Measurements from ENCODE around the gene RDH13. TPM values are rescaled to one million over a fixed set of nuclear protein-coding genes. Genes with fewer than 3 reads are reported as not detected.

RDH13 gene
- total RNA-seq, 4 donors from 2014 or later, result 6.3 to 25.7 (median 12.7) TPM

DNA sequence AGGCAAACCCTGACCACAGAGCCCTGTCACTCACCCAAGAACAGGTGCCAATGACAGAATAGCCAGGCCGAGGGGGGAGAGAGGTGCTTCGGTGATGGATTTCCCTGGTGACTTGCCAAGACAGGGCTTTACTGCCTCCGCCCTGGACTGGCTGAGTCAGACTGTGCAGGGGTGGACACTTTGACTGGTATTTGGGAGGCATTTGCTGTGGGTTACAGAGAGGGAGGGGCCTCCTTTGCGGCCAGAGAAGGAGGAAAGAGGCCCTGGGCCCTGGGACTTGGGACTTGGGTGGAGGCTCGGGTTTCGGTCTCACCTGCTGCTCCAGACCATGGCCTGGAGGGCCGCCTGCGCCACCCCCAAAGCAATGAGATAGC, 8.2 kb upstream of the RDH13 start:
- Histone ChIP-seq H3K9me3 (peaks cover 0 to 14% (median 0%) of the 10 kb centered on the region in 4 donors), H3K4me1 (peaks cover 0 to 9% (median 0%) of the 10 kb centered on the region in 4 donors), H3K36me3 (no peaks in the 10 kb centered on the region), H3K27ac (no peak overlapping the region), H3K4me3 (no peak overlapping the region), H3K27me3 (peaks cover 0 to 87% of the 10 kb centered on the region in 2 donors)
- WGBS, 2 donors, result 48 to 55% methylated on average over 5 of the region's 8 CpGs
- TF ChIP-seq EP300 (IDR thresholded peaks at IDR 0.05) (no peak), POLR2A (IDR thresholded peaks at IDR 0.05) (no peak)
- TF ChIP-seq, protein P1, sequence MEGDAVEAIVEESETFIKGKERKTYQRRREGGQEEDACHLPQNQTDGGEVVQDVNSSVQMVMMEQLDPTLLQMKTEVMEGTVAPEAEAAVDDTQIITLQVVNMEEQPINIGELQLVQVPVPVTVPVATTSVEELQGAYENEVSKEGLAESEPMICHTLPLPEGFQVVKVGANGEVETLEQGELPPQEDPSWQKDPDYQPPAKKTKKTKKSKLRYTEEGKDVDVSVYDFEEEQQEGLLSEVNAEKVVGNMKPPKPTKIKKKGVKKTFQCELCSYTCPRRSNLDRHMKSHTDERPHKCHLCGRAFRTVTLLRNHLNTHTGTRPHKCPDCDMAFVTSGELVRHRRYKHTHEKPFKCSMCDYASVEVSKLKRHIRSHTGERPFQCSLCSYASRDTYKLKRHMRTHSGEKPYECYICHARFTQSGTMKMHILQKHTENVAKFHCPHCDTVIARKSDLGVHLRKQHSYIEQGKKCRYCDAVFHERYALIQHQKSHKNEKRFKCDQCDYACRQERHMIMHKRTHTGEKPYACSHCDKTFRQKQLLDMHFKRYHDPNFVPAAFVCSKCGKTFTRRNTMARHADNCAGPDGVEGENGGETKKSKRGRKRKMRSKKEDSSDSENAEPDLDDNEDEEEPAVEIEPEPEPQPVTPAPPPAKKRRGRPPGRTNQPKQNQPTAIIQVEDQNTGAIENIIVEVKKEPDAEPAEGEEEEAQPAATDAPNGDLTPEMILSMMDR (IDR thresholded peaks at IDR 0.05), result no peak
- no peak for DNase-seq (ENCODE audit: low spot score in 2 of 2)

DNA sequence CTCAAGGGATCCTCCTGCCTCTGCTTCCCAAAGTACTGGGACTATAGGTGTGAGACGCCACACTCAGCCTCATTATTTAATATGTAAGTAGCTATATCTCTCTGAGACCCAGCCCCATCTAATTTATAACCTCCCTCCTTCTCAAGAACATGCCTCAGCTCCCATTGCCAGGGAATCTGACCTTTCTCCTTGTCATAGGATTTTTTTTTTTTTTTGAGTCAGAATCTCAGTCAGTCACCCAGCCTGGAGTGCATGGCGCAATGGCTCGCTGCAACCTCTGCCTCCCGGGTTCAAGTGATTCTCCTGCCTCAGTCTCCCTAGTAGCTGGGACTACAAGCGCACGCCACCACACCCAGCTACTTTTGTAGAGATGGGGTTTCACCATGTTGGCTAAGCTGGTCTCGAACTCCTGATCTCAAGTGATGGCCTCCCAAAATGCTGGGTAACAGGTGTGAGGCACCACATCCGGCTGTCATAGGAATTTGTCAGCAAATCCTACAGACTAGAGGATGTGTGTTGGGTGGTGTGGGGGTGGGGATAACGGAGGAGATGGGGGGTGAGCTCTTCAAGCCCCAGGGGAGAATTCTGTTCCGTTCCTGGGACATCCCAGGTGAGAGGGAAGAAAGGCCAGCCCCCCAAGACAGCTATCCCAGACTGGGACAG, 7.6 kb upstream of the RDH13 start:
- H3K4me1 ChIP-seq, result peaks cover 0 to 9% (median 0%) of the 10 kb centered on the region in 4 donors
- H3K4me3 ChIP-seq, result no peak overlapping the region
- 78 to 81% methylated on average over 10 of the region's 10 CpGs for WGBS, 2 donors
- H3K9me3 ChIP-seq, result peaks cover 0 to 14% (median 0%) of the 10 kb centered on the region in 4 donors
- H3K27ac ChIP-seq, result no peak overlapping the region
- peaks cover 0 to 87% of the 10 kb centered on the region in 2 donors for H3K27me3 ChIP-seq
- DNase-seq (ENCODE audit: low spot score in 2 of 2), result no peak
- H3K36me3 ChIP-seq, result no peaks in the 10 kb centered on the region
- TF ChIP-seq POLR2A (IDR thresholded peaks at IDR 0.05) (no peak), EP300 (IDR thresholded peaks at IDR 0.05) (no peak)
- TF ChIP-seq, protein P1 (IDR thresholded peaks at IDR 0.05), result no peak

DNA sequence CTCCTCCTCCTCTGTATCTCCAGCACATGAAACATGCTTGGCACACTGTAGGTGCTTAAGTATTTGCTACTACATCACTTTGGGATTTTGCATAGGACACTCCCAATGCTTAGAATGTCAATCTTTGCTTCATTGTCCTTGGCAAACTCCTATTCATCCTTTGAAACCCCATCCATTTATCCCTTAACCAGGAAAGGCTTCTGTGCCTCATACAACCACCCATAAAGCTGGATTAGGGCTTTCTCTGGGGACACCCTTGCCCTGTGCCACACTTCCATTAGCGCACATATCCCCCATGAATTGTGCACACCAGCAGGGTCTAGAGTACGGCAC, 6.9 kb upstream of the RDH13 start:
- DNase-seq (ENCODE audit: low spot score in 2 of 2), result no peak
- Histone ChIP-seq H3K27ac (no peak overlapping the region), H3K4me3 (no peak overlapping the region), H3K27me3 (peaks cover 0 to 82% of the 10 kb centered on the region in 2 donors), H3K36me3 (no peaks in the 10 kb centered on the region), H3K9me3 (peaks cover 0 to 14% (median 0%) of the 10 kb centered on the region in 4 donors), H3K4me1 (peaks cover 0 to 9% (median 0%) of the 10 kb centered on the region in 4 donors)
- WGBS, 2 donors, result 92 to 95% methylated on average over 2 of the region's 2 CpGs
- TF ChIP-seq EP300 (IDR thresholded peaks at IDR 0.05) (no peak), POLR2A (IDR thresholded peaks at IDR 0.05) (no peak)
- TF ChIP-seq, protein P1 (IDR thresholded peaks at IDR 0.05), result no peak

GRCh38 chr19:55068950-55069864, 6.3 kb upstream of the RDH13 start:
- WGBS, 2 donors, result 6 to 9% methylated on average over 26 to 29 of the region's 30 CpGs
- TF ChIP-seq POLR2A (IDR thresholded peaks at IDR 0.05) (no peak), EP300 (IDR thresholded peaks at IDR 0.05) (no peak)
- TF ChIP-seq, protein P1 (IDR thresholded peaks at IDR 0.05), result no peak
- Histone ChIP-seq H3K27me3 (peaks cover 0 to 80% of the 10 kb centered on the region in 2 donors), H3K36me3 (no peaks in the 10 kb centered on the region), H3K9me3 (peaks cover 0 to 14% (median 0%) of the 10 kb centered on the region in 4 donors), H3K4me1 (peaks cover 0 to 9% (median 0%) of the 10 kb centered on the region in 4 donors), H3K27ac (peak overlapping the region in 1 of 4 donors; percentile 5), H3K4me3 (no peak overlapping the region)
- DNase-seq (ENCODE audit: low spot score in 2 of 2), result no peak

DNA sequence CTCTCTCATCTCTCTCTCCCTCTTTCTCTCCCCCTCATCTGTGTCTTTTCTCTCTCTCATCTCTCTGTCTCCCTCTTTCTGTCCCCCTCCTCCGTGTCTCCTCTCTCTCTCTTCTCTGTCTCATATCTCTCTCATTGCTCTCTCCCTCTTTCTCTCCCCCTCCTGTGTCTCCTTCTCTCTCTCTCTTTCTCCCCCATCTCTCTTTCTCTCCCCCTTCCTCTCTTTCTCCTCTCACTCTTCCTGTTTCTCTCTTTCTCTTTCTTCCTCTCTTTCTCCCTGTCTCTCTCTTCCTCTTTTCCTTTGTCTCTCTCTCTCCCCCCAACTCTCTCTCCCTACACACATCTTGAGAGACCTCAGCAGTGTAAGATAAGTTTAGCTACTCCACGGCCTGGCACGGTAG, 4.9 kb upstream of the RDH13 start:
- WGBS, 2 donors, result 38 to 52% methylated on average over 3 of the region's 3 CpGs
- peaks cover 0 to 75% of the 10 kb centered on the region in 2 donors for H3K27me3 ChIP-seq
- H3K4me1 ChIP-seq, result peaks cover 0 to 13% (median 0%) of the 10 kb centered on the region in 4 donors

More for the DNA sequence above, 4.9 kb upstream of the RDH13 start:
- no peaks in the 10 kb centered on the region for H3K36me3 ChIP-seq
- TF ChIP-seq POLR2A (IDR thresholded peaks at IDR 0.05), result no peak
- no peak for TF ChIP-seq EP300 (IDR thresholded peaks at IDR 0.05)
- TF ChIP-seq, protein P1 (IDR thresholded peaks at IDR 0.05), result no peak
- H3K4me3 ChIP-seq, result no peak overlapping the region
- no peak overlapping the region for H3K27ac ChIP-seq
- peaks cover 0 to 4% (median 0%) of the 10 kb centered on the region in 4 donors for H3K9me3 ChIP-seq
- DNase-seq (ENCODE audit: low spot score in 2 of 2), result no peak
